A673 (cell line): ENCODE data around the gene HDAC8. TPM values are rescaled to one million over a fixed set of nuclear protein-coding genes. Genes with fewer than 3 reads are reported as not detected.

Source experiments
- BruUV-seq: library from RNA; stranded (reverse); fragments of 400-500 nt; replicated peaks from 2 replicates; lab custom pipeline; 2021; lab: Mats Ljungman, UMichigan
- CTCF ChIA-PET: fragments of 300-600 bp; sonication (Branson Sonifier 250); formaldehyde crosslinking; loops from one replicate; lab custom pipeline; 2022; ENCODE audit warnings: antibody characterized with exemption; lab: Charles Lee
- POLR2A ChIA-PET: fragments of 300-600 bp; sonication (Branson Sonifier 250); formaldehyde crosslinking; loops from one replicate; lab custom pipeline; 2022; ENCODE audit warnings: antibody characterized with exemption; ENCODE audit not compliant: low non-redundant PET; lab: Charles Lee
- DNase-seq: peaks from one replicate; pipeline ENCODE4 v3.0.0-alpha.2; 2015; ENCODE audit warnings: low spot score
- H3K27ac ChIP-seq: fragments of 200-600 bp; sonication (generic); 2 replicates; pipeline ENCODE4 v1.5.1; 2016; ENCODE audit warnings: mixed run types, low read depth, mild to moderate bottlenecking, mixed read lengths, antibody characterized with exemption, low read length; ENCODE audit not compliant: poor library complexity, severe bottlenecking
- H3K27me3 ChIP-seq: fragments of 200-600 bp; sonication (generic); replicated peaks from 2 replicates; pipeline ENCODE4 v1.6.1; 2017; ENCODE audit warnings: mixed run types, low read depth, mild to moderate bottlenecking, mixed read lengths, antibody characterized with exemption, low read length; ENCODE audit not compliant: insufficient read depth, poor library complexity
- H3K36me3 ChIP-seq: fragments of 200-600 bp; sonication (generic); 2 replicates; pipeline ENCODE4 v1.6.1; 2016; ENCODE audit warnings: mixed run types, mild to moderate bottlenecking, mixed read lengths, antibody characterized with exemption, low read length; ENCODE audit not compliant: insufficient read depth, poor library complexity, severe bottlenecking
- H3K4me1 ChIP-seq: fragments of 200-600 bp; sonication (generic); 2 replicates; pipeline ENCODE4 v1.6.1; 2017; ENCODE audit warnings: mixed run types, mild to moderate bottlenecking, mixed read lengths, antibody characterized with exemption, low read length; ENCODE audit not compliant: insufficient read depth, poor library complexity, severe bottlenecking
- H3K4me3 ChIP-seq: fragments of 200-600 bp; sonication (generic); 2 replicates; pipeline ENCODE4 v1.5.1; 2016; ENCODE audit warnings: low read depth, mixed run types, mild to moderate bottlenecking, mixed read lengths, low read length; ENCODE audit not compliant: poor library complexity, severe bottlenecking
- H3K9me3 ChIP-seq: fragments of 200-600 bp; sonication (generic); 2 replicates; pipeline ENCODE4 v1.6.1; 2016; ENCODE audit warnings: mixed run types, low read depth, mild to moderate bottlenecking, mixed read lengths, antibody characterized with exemption, low read length; ENCODE audit not compliant: poor library complexity, severe bottlenecking
- EZH2 ChIP-seq: fragments of 200-600 bp; sonication (generic); IDR thresholded peaks from 2 replicates; pipeline ENCODE4 v1.6.1; 2017; ENCODE audit warnings: borderline replicate concordance, low read depth, mild to moderate bottlenecking, mixed read lengths, antibody characterized with exemption, low read length; ENCODE audit not compliant: poor library complexity, severe bottlenecking
- intact Hi-C: fragments of 100-400 bp; cut with micrococcal nuclease; formaldehyde crosslinking; loops from one replicate; pipeline ENCODE4 v1.10.0; 2022; ENCODE audit not compliant: unreplicated experiment
- total RNA-seq: library from RNA; stranded (reverse); gene quantifications from 2 replicates; pipeline ENCODE4 v1.2.3, GENCODE V29; 2021
- TF ChIP-seq, protein P1 (sequence below): fragments of 300-800, 200-600 bp; sonication (generic); conservative IDR thresholded peaks from 2 replicates; pipeline ENCODE4 v1.5.1; 2017; ENCODE audit warnings: low read depth, mild to moderate bottlenecking, antibody characterized with exemption, low read length, moderate library complexity, mixed read lengths

Gene HDAC8
- total RNA-seq, 1 experiment from 2014 or later: 26.0 TPM

DNA sequence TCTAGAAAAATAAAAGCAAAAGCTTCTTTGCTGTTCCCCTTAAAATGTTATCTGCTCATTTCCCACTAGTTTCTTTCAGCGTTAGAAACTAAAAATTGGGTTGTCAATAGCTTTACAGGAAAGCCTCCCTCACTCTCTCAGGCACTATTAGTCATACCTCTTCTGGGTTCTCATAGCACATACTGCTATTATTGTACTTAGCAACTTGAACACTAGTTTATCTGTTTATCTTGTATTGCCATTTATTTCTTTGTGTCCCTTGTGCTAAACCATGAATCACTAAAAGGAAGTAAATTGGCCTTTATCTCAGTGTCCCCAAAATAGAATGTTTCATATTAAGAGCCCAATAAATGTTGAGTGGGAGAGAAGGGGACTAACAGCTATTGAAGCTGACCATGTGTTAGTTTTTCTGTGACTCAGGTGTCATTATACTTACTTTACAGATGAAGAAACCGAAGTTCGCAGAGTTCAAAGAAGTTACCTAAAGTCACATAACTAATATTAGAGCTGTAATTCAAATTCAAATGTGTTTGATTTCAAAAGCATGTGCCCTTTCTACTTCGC lies 142.2 kb downstream of the HDAC8 start:
- Histone ChIP-seq H3K27me3 (no peaks in the 10 kb centered on the region), H3K9me3 (no peaks in the 10 kb centered on the region), H3K27ac (no peak overlapping the region), H3K36me3 (no peaks in the 10 kb centered on the region), H3K4me1 (no peaks in the 10 kb centered on the region), H3K4me3 (no peak overlapping the region)
- intact Hi-C loops: no loop called here
- TF ChIP-seq EZH2: no peak
- TF ChIP-seq, protein P1, sequence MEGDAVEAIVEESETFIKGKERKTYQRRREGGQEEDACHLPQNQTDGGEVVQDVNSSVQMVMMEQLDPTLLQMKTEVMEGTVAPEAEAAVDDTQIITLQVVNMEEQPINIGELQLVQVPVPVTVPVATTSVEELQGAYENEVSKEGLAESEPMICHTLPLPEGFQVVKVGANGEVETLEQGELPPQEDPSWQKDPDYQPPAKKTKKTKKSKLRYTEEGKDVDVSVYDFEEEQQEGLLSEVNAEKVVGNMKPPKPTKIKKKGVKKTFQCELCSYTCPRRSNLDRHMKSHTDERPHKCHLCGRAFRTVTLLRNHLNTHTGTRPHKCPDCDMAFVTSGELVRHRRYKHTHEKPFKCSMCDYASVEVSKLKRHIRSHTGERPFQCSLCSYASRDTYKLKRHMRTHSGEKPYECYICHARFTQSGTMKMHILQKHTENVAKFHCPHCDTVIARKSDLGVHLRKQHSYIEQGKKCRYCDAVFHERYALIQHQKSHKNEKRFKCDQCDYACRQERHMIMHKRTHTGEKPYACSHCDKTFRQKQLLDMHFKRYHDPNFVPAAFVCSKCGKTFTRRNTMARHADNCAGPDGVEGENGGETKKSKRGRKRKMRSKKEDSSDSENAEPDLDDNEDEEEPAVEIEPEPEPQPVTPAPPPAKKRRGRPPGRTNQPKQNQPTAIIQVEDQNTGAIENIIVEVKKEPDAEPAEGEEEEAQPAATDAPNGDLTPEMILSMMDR: no peak
- ChIA-PET CTCF (no interaction called here), POLR2A (no interaction called here)
- BruUV-seq: no TSS peak
- no peak for DNase-seq

DNA sequence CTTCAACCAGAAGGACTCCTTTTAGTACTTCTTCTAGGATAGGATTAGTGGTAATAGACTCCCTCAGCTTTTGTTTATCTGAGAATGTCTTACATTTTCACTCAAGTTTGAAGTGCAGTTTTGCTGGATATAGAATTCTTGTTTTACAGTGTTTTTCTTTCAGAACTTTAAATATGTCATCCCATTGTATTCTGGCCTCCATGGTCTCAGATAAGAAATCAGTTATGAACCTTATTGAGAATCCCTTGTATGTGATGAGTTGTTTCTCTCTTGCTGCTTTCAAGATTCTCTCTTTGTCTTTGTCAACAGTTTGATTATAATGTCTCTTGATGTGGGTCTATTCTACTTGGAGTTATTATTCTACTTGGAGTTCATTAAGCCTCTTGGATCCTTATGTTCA lies 150.8 kb downstream of the HDAC8 start:
- DNase-seq: no peak
- intact Hi-C loops: no loop called here
- H3K9me3 ChIP-seq: peaks cover 11% of the 10 kb centered on the region
- no TSS peak for BruUV-seq
- ChIA-PET POLR2A (no interaction called here), CTCF (no interaction called here)
- no peaks in the 10 kb centered on the region for H3K4me1 ChIP-seq
- H3K36me3 ChIP-seq: no peaks in the 10 kb centered on the region
- no peak for TF ChIP-seq EZH2
- TF ChIP-seq, protein P1: no peak
- H3K27me3 ChIP-seq: no peaks in the 10 kb centered on the region
- H3K27ac ChIP-seq: no peak overlapping the region
- no peak overlapping the region for H3K4me3 ChIP-seq

DNA sequence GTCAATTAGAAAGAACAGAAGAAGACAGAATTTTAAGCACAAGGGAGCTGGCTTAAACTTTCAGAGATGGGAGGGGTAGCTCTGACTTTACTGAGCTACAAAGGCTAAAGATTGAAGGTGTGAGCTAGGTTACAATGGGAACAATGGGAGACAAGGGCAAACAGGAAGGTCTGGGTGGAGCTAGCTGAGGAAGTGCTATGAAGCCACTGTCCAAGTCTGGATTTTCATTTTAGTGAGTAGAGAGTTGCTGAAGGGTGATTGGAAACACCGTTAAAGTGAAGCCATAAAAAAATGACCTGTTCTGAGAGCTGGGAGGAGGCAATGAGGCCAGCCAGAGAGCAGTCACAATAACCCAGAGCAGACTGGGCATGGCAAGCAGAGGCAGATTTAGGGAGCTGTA lies 162.7 kb downstream of the HDAC8 start:
- Histone ChIP-seq H3K27ac (no peak overlapping the region), H3K36me3 (no peaks in the 10 kb centered on the region), H3K4me3 (no peak overlapping the region), H3K4me1 (no peaks in the 10 kb centered on the region), H3K27me3 (no peaks in the 10 kb centered on the region), H3K9me3 (no peaks in the 10 kb centered on the region)
- ChIA-PET POLR2A (no interaction called here), CTCF (no interaction called here)
- TF ChIP-seq, protein P1: no peak
- TF ChIP-seq EZH2: no peak
- BruUV-seq: no TSS peak
- no peak for DNase-seq
- intact Hi-C loops: no loop called here
